ENCODE measurements around the gene OR9A2. TPM values are rescaled to one million over a fixed set of nuclear protein-coding genes. Genes with fewer than 3 reads are reported as not detected.

OR9A2 gene
- total and polyA plus RNA-seq, 4 donors = 0.08 TPM; not detected in 3

DNA sequence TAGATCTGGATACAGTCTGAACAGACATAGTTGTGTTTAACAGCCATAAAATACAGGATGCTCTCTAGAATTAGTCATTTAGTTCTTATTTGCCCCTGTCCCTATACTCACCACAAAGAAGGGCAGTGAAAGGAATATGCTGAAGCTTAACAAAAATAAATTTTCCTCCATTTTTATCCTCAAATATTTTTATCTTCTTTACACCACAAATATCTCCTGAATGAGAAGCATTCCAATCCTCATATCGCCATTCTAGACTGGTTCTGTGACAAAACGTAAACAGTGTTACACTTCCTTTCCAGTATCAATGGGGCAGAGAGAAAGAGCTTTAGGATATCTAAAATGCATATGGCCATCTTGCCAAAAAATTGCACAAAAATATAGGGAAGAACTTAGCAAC, 1.6 kb downstream of the OR9A2 start:
- Histone ChIP-seq H3K9me3 (ENCODE audit: control insufficient read depth in 4 of 4, low read length in 3 of 4) (no peaks in the 10 kb centered on the region), H3K27me3 (ENCODE audit: control insufficient read depth in 4 of 4, insufficient read depth in 4 of 4, low read length in 3 of 4) (peaks cover 0 to 4% (median 0%) of the 10 kb centered on the region in 4 donors), H3K4me1 (ENCODE audit: control insufficient read depth in 4 of 4, insufficient read depth in 4 of 4, low read length in 3 of 4) (no peaks in the 10 kb centered on the region), H3K4me3 (ENCODE audit: low read depth in 1 of 3, low read length in 3 of 3) (no peak overlapping the region), H3K27ac (ENCODE audit: low read depth in 1 of 2, low read length in 2 of 2) (no peak overlapping the region), H3K9ac (ENCODE audit: low read depth in 1 of 2, low read length in 2 of 2) (no peak overlapping the region), H3K36me3 (ENCODE audit: control insufficient read depth in 4 of 4, insufficient read depth in 3 of 4, low read depth in 1 of 4, low read length in 3 of 4) (no peaks in the 10 kb centered on the region)
- TF ChIP-seq, protein P1, sequence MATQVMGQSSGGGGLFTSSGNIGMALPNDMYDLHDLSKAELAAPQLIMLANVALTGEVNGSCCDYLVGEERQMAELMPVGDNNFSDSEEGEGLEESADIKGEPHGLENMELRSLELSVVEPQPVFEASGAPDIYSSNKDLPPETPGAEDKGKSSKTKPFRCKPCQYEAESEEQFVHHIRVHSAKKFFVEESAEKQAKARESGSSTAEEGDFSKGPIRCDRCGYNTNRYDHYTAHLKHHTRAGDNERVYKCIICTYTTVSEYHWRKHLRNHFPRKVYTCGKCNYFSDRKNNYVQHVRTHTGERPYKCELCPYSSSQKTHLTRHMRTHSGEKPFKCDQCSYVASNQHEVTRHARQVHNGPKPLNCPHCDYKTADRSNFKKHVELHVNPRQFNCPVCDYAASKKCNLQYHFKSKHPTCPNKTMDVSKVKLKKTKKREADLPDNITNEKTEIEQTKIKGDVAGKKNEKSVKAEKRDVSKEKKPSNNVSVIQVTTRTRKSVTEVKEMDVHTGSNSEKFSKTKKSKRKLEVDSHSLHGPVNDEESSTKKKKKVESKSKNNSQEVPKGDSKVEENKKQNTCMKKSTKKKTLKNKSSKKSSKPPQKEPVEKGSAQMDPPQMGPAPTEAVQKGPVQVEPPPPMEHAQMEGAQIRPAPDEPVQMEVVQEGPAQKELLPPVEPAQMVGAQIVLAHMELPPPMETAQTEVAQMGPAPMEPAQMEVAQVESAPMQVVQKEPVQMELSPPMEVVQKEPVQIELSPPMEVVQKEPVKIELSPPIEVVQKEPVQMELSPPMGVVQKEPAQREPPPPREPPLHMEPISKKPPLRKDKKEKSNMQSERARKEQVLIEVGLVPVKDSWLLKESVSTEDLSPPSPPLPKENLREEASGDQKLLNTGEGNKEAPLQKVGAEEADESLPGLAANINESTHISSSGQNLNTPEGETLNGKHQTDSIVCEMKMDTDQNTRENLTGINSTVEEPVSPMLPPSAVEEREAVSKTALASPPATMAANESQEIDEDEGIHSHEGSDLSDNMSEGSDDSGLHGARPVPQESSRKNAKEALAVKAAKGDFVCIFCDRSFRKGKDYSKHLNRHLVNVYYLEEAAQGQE (IDR thresholded peaks at IDR 0.05) = no peak
- TF ChIP-seq GABPA (IDR thresholded peaks at IDR 0.05 in 1 of 2, conservative IDR thresholded peaks at IDR 0.05 in 1 of 2) (no peak), TAF1 (conservative IDR thresholded peaks at IDR 0.05) (no peak), FOXA2 (IDR thresholded peaks at IDR 0.05) (no peak), RXRA (IDR thresholded peaks at IDR 0.05) (no peak), HNF4A (conservative IDR thresholded peaks at IDR 0.05) (no peak), NR2F2 (IDR thresholded peaks at IDR 0.05) (no peak), FOXA1 (IDR thresholded peaks at IDR 0.05) (no peak), SP1 (IDR thresholded peaks at IDR 0.05) (no peak), JUND (IDR thresholded peaks at IDR 0.05) (no peak), HNF4G (IDR thresholded peaks at IDR 0.05) (no peak), RAD21 (IDR thresholded peaks at IDR 0.05) (no peak), EGR1 (IDR thresholded peaks at IDR 0.05; ENCODE audit: low read depth in 2 of 2) (no peak), YY1 (IDR thresholded peaks at IDR 0.05) (no peak)
- TF ChIP-seq, protein P2, sequence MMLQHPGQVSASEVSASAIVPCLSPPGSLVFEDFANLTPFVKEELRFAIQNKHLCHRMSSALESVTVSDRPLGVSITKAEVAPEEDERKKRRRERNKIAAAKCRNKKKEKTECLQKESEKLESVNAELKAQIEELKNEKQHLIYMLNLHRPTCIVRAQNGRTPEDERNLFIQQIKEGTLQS (IDR thresholded peaks at IDR 0.05) = no peak
- TF ChIP-seq, protein P3, sequence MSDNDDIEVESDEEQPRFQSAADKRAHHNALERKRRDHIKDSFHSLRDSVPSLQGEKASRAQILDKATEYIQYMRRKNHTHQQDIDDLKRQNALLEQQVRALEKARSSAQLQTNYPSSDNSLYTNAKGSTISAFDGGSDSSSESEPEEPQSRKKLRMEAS (IDR thresholded peaks at IDR 0.05) = no peak
- TF ChIP-seq, protein P4, sequence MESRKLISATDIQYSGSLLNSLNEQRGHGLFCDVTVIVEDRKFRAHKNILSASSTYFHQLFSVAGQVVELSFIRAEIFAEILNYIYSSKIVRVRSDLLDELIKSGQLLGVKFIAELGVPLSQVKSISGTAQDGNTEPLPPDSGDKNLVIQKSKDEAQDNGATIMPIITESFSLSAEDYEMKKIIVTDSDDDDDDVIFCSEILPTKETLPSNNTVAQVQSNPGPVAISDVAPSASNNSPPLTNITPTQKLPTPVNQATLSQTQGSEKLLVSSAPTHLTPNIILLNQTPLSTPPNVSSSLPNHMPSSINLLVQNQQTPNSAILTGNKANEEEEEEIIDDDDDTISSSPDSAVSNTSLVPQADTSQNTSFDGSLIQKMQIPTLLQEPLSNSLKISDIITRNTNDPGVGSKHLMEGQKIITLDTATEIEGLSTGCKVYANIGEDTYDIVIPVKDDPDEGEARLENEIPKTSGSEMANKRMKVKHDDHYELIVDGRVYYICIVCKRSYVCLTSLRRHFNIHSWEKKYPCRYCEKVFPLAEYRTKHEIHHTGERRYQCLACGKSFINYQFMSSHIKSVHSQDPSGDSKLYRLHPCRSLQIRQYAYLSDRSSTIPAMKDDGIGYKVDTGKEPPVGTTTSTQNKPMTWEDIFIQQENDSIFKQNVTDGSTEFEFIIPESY (IDR thresholded peaks at IDR 0.05) = no peak
- TF ChIP-seq, protein P5, sequence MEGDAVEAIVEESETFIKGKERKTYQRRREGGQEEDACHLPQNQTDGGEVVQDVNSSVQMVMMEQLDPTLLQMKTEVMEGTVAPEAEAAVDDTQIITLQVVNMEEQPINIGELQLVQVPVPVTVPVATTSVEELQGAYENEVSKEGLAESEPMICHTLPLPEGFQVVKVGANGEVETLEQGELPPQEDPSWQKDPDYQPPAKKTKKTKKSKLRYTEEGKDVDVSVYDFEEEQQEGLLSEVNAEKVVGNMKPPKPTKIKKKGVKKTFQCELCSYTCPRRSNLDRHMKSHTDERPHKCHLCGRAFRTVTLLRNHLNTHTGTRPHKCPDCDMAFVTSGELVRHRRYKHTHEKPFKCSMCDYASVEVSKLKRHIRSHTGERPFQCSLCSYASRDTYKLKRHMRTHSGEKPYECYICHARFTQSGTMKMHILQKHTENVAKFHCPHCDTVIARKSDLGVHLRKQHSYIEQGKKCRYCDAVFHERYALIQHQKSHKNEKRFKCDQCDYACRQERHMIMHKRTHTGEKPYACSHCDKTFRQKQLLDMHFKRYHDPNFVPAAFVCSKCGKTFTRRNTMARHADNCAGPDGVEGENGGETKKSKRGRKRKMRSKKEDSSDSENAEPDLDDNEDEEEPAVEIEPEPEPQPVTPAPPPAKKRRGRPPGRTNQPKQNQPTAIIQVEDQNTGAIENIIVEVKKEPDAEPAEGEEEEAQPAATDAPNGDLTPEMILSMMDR (IDR thresholded peaks at IDR 0.05; ENCODE audit: low read depth, low read length, missing input control) = no peak
- WGBS = 84% methylated on average over 2 of the region's 2 CpGs
- DNase-seq (ENCODE audit: low spot score) = no peak

Data from liver (tissue), 9 donors.